ENCODE measurements around the gene IFT81. TPM values are rescaled to one million over a fixed set of nuclear protein-coding genes. Genes with fewer than 3 reads are reported as not detected.
"Not testable (repeated sequence)": the region's sequence is repeated elsewhere in the genome, so short reads cannot be mapped to it uniquely, and the experiment has no call there.

IFT81 gene
- polyA plus RNA-seq, 1 experiment: 6.6 TPM

GRCh38 chr12:110224379-110225304 lies 100.5 kb downstream of the IFT81 start:
- ChIA-PET POLR2A (interaction anchor here (0.5 to 1.6 kb wide), 2 partner anchors 58 to 63 kb away, joined by 4 to 8 read pairs; no protein-coding TSS in a partner anchor), CTCF (interaction anchor here (0.6 to 3.0 kb wide), 21 partner anchors 8 to 419 kb away, joined by 3 to 14 read pairs (median 3); no protein-coding TSS in a partner anchor)
- peak; percentile 74 for DNase-seq (ENCODE audit: low read depth)
- peak; percentile 73 for TF ChIP-seq CTCF (IDR thresholded peaks at IDR 0.05; ENCODE audit: insufficient read depth, low read depth, low read length)
- Histone ChIP-seq H3K4me3 (ENCODE audit: low read depth, low read length) (peak overlapping the region; percentile 14), H3K27me3 (ENCODE audit: control insufficient read depth, insufficient read depth, low read length) (no peaks in the 10 kb centered on the region), H3K36me3 (ENCODE audit: control insufficient read depth, insufficient read depth, low read length) (no peaks in the 10 kb centered on the region)

GRCh38 chr12:110227138-110227537 lies 103.0 kb downstream of the IFT81 start:
- no peak for DNase-seq (ENCODE audit: low read depth)
- ChIA-PET CTCF (interaction anchor here (1.5 to 1.7 kb wide), 2 partner anchors 53 to 58 kb away, joined by 4 to 5 read pairs; no protein-coding TSS in a partner anchor), POLR2A (no interaction called here)
- Histone ChIP-seq H3K4me3 (ENCODE audit: low read depth, low read length) (no peak overlapping the region), H3K36me3 (ENCODE audit: control insufficient read depth, insufficient read depth, low read length) (no peaks in the 10 kb centered on the region), H3K27me3 (ENCODE audit: control insufficient read depth, insufficient read depth, low read length) (no peaks in the 10 kb centered on the region)
- no peak for TF ChIP-seq CTCF (IDR thresholded peaks at IDR 0.05; ENCODE audit: insufficient read depth, low read depth, low read length)

GRCh38 chr12:110228348-110228747 lies 104.2 kb downstream of the IFT81 start:
- POLR2A ChIA-PET: interaction anchor here (0.5 kb wide), 1 partner anchor 85 kb away, joined by 5 read pairs; no protein-coding TSS in a partner anchor
- DNase-seq (ENCODE audit: low read depth); H3K36me3 ChIP-seq (ENCODE audit: control insufficient read depth, insufficient read depth, low read length); H3K27me3 ChIP-seq (ENCODE audit: control insufficient read depth, insufficient read depth, low read length); H3K4me3 ChIP-seq (ENCODE audit: low read depth, low read length): not testable (repeated sequence)
- CTCF ChIA-PET: interaction anchor here (1.7 kb wide), 1 partner anchor 56 kb away, joined by 5 read pairs; no protein-coding TSS in a partner anchor

- no peak for TF ChIP-seq CTCF (IDR thresholded peaks at IDR 0.05; ENCODE audit: insufficient read depth, low read depth, low read length)
- POLR2A ChIA-PET: interaction anchor here (0.6 kb wide), 1 partner anchor 102 kb away, joined by 6 read pairs; no protein-coding TSS in a partner anchor
- no peak for DNase-seq (ENCODE audit: low read depth)
- H3K27me3 ChIP-seq (ENCODE audit: control insufficient read depth, insufficient read depth, low read length): no peaks in the 10 kb centered on the region
- no peaks in the 10 kb centered on the region for H3K36me3 ChIP-seq (ENCODE audit: control insufficient read depth, insufficient read depth, low read length)
- no peak overlapping the region for H3K4me3 ChIP-seq (ENCODE audit: low read depth, low read length)
- CTCF ChIA-PET: no interaction called here
These were observed 104.6 kb downstream of the IFT81 start for GRCh38 chr12:110228756-110229155.

- TF ChIP-seq CTCF (IDR thresholded peaks at IDR 0.05; ENCODE audit: insufficient read depth, low read depth, low read length): no peak
- H3K36me3 ChIP-seq (ENCODE audit: control insufficient read depth, insufficient read depth, low read length): no peaks in the 10 kb centered on the region
- POLR2A ChIA-PET: interaction anchor here (0.6 kb wide), 1 partner anchor 101 kb away, joined by 6 read pairs; no protein-coding TSS in a partner anchor
- H3K4me3 ChIP-seq (ENCODE audit: low read depth, low read length): no peak overlapping the region
- DNase-seq (ENCODE audit: low read depth): no peak
- no peaks in the 10 kb centered on the region for H3K27me3 ChIP-seq (ENCODE audit: control insufficient read depth, insufficient read depth, low read length)
- CTCF ChIA-PET: no interaction called here
These were observed 105.3 kb downstream of the IFT81 start for GRCh38 chr12:110229409-110229808.
